CD14-positive monocyte (primary cell): ENCODE measurements around the gene PSMA6. TPM values are rescaled to one million over a fixed set of nuclear protein-coding genes. Genes with fewer than 3 reads are reported as not detected.
"Not testable (repeated sequence)": the region's sequence is repeated elsewhere in the genome, so short reads cannot be mapped to it uniquely, and the experiment has no call there.

Source experiments
- DNase-seq, 3 donors: peaks; one replicate each; pipeline ENCODE4 v3.0.0-alpha.2; 2011 to 2022
- H2AFZ ChIP-seq: 2 replicates; pipeline ENCODE4 v1.6.0; 2012; ENCODE audit warnings: mild to moderate bottlenecking, low read depth, low read length, inconsistent platforms; ENCODE audit not compliant: insufficient read depth, poor library complexity, severe bottlenecking
- H3K27ac ChIP-seq, 2 donors: 1 replicate in 1 of 2; 2 replicates in 1 of 2; pipeline ENCODE4 v1.5.1; 2012 to 2013; ENCODE audit warnings: low read length in 2 of 2, control low read depth in 1 of 2, inconsistent platforms in 1 of 2, low read depth in 1 of 2, mild to moderate bottlenecking in 1 of 2
- H3K27me3 ChIP-seq, 2 donors: one replicate each; pipeline versions ENCODE4 v1.6.0 to v1.6.1; 2011 to 2013; ENCODE audit warnings: low read length in 2 of 2; ENCODE audit not compliant: control insufficient read depth in 2 of 2, insufficient read depth in 2 of 2
- H3K36me3 ChIP-seq, 2 donors: replicated peaks in 1 of 2; 1 replicate in 1 of 2; 2 replicates in 1 of 2; pipeline versions ENCODE4 v1.5.1 to v1.6.1; 2012 to 2013; ENCODE audit warnings: low read length in 2 of 2, control low read depth in 1 of 2, inconsistent platforms in 1 of 2, mild to moderate bottlenecking in 1 of 2; ENCODE audit not compliant: insufficient read depth in 2 of 2, control insufficient read depth in 1 of 2
- H3K4me1 ChIP-seq, 2 donors: 1 replicate in 1 of 2; 2 replicates in 1 of 2; pipeline versions ENCODE4 v1.5.1 to v1.6.1; 2012 to 2013; ENCODE audit warnings: low read length in 2 of 2, control low read depth in 1 of 2, inconsistent platforms in 1 of 2, mild to moderate bottlenecking in 1 of 2, moderate library complexity in 1 of 2; ENCODE audit not compliant: insufficient read depth in 2 of 2, control insufficient read depth in 1 of 2
- H3K4me2 ChIP-seq: replicated peaks from 2 replicates; pipeline ENCODE3; 2012; ENCODE audit warnings: low read length, moderate library complexity, mild to moderate bottlenecking; ENCODE audit not compliant: poor library complexity, severe bottlenecking; ENCODE audit errors: extremely low read depth
- H3K4me3 ChIP-seq, 3 experiments: fragments of 200-600 bp in 1 of 3; sonication (generic) in 1 of 3; replicated peaks in 1 of 3; 1 replicate in 2 of 3; 2 replicates in 1 of 3; pipeline ENCODE4 v1.5.1; 2011 to 2013; ENCODE audit warnings: low read length in 3 of 3, mild to moderate bottlenecking in 3 of 3, control low read depth in 2 of 3, low read depth in 2 of 3, inconsistent platforms in 1 of 3, moderate library complexity in 1 of 3
- H3K79me2 ChIP-seq: 2 replicates; pipeline ENCODE4 v1.6.0; 2012; ENCODE audit warnings: mild to moderate bottlenecking, control low read depth, inconsistent platforms, low read length, moderate library complexity; ENCODE audit not compliant: insufficient read depth
- H3K9ac ChIP-seq: 2 replicates; pipeline ENCODE4 v1.6.0; 2017; ENCODE audit warnings: low read length, mild to moderate bottlenecking; ENCODE audit not compliant: insufficient read depth, poor library complexity, severe bottlenecking
- H3K9me3 ChIP-seq, 2 donors: replicated peaks in 1 of 2; 1 replicate in 1 of 2; 2 replicates in 1 of 2; pipeline versions ENCODE4 v1.5.1 to v1.6.1; 2012 to 2013; ENCODE audit warnings: low read length in 2 of 2, control low read depth in 1 of 2; ENCODE audit not compliant: control insufficient read depth in 1 of 2, insufficient read depth in 1 of 2
- H4K20me1 ChIP-seq: 2 replicates; pipeline ENCODE4 v1.6.0; 2012; ENCODE audit warnings: mild to moderate bottlenecking, low read length, control low read depth, moderate library complexity; ENCODE audit not compliant: insufficient read depth
- H3K27ac Mint-ChIP-seq, 7 donors: one replicate each; pipeline ENCODE4 v1.8.0; 2020; ENCODE audit warnings: mild to moderate bottlenecking in 7 of 7, mixed read lengths in 7 of 7, moderate library complexity in 6 of 7, inconsistent platforms in 2 of 7
- H3K27me3 Mint-ChIP-seq, 3 donors: one replicate each; pipeline ENCODE4 v1.8.0; 2021 to 2022; ENCODE audit warnings: low read depth in 3 of 3, mild to moderate bottlenecking in 3 of 3, mixed read lengths in 3 of 3, moderate library complexity in 3 of 3, inconsistent platforms in 1 of 3
- H3K36me3 Mint-ChIP-seq, 2 donors: one replicate each; pipeline ENCODE4 v1.8.0; 2020; ENCODE audit warnings: mixed read lengths in 2 of 2, inconsistent platforms in 1 of 2, mild to moderate bottlenecking in 1 of 2
- H3K4me1 Mint-ChIP-seq: one replicate; pipeline ENCODE4 v1.8.0; 2020; ENCODE audit warnings: mild to moderate bottlenecking, mixed read lengths
- H3K4me3 Mint-ChIP-seq, 2 donors: one replicate each; pipeline ENCODE4 v1.8.0; 2020; ENCODE audit warnings: mild to moderate bottlenecking in 2 of 2, mixed read lengths in 2 of 2, moderate library complexity in 1 of 2
- H3K9me3 Mint-ChIP-seq, 7 donors: one replicate each; pipeline ENCODE4 v1.8.0; 2020 to 2022; ENCODE audit warnings: mixed read lengths in 7 of 7, mild to moderate bottlenecking in 6 of 7, moderate library complexity in 6 of 7, inconsistent platforms in 2 of 7
- CTCF ChIP-seq: fragments of 200-600 bp; IDR thresholded peaks from one replicate; pipeline ENCODE4 v1.8.0; 2022; ENCODE audit warnings: antibody characterized with exemption, mild to moderate bottlenecking
- WGBS: methylation state at CpG from one replicate; pipeline ENCODE4 v1.1.5; 2013; ENCODE audit warnings: missing lambda C conversion rate; ENCODE audit not compliant: insufficient coverage; 5-methylcytosine and 5-hydroxymethylcytosine counted together
- intact Hi-C, 2 donors: fragments of 100-400 bp; cut with micrococcal nuclease; formaldehyde crosslinking; loops; one replicate each; pipeline versions ENCODE4 v1.15.0 to v1.15.1; 2023
- polyA plus RNA-seq, 3 donors: library from polyadenylated mRNA; depleted of rRNA in 1 of 3; unstranded in 2 of 3; stranded (reverse) in 1 of 3; fragments of 300-500 nt in 2 of 3; fragments of >200 nt in 1 of 3; fragmentation: Illumina TruSeq in 2 of 3; gene quantifications; 1 replicate in 2 of 3; 2 replicates in 1 of 3; pipeline ENCODE4 v1.2.3, GENCODE V29; 2012 to 2021

PSMA6 gene
- polyA plus RNA-seq, 3 donors, result 144 to 572 (median 480) TPM

- Histone ChIP-seq H3K9ac (no peak overlapping the region), H3K4me2 (no peak overlapping the region), H4K20me1 (no peaks in the 10 kb centered on the region), H3K27me3 (no peaks in the 10 kb centered on the region), H3K4me1 (peaks cover 33 to 38% of the 10 kb centered on the region in 2 donors), H2AFZ (no peak overlapping the region), H3K27ac (no peak overlapping the region), H3K9me3 (no peaks in the 10 kb centered on the region), H3K4me3 (no peak overlapping the region), H3K79me2 (no peaks in the 10 kb centered on the region), H3K36me3 (no peaks in the 10 kb centered on the region)
- Mint-ChIP-seq H3K4me1 (peaks cover 43% of the 10 kb centered on the region), H3K4me3 (no peak overlapping the region), H3K27ac (no peak overlapping the region), H3K9me3 (peaks cover 0 to 3% (median 0%) of the 10 kb centered on the region in 7 donors), H3K36me3 (peaks cover 2 to 3% of the 10 kb centered on the region in 2 donors), H3K27me3 (peaks cover 0 to 3% (median 2%) of the 10 kb centered on the region in 3 donors)
- intact Hi-C loops, result loop anchor here in 1 of 2 donors (10.0 kb wide), 1 partner anchor 58 kb away; the partner anchor contains the start of gene NFKBIA
- TF ChIP-seq CTCF, result no peak
- 100% methylated on average over 3 of the region's 11 CpGs for WGBS
- DNase-seq, result no peak
Observed at GRCh38 chr14:35346738-35347322, 54.6 kb downstream of the PSMA6 start.

GRCh38 chr14:35347323-35348043 lies 55.3 kb downstream of the PSMA6 start:
- H3K36me3 Mint-ChIP-seq, result peaks cover 0 to 2% of the 10 kb centered on the region in 2 donors
- WGBS, result 68% methylated on average over 4 of the region's 13 CpGs
- H3K27ac Mint-ChIP-seq, result peak overlapping the region in 1 of 7 donors; percentile 30
- H3K27me3 Mint-ChIP-seq, result peaks cover 0 to 3% (median 2%) of the 10 kb centered on the region in 3 donors
- intact Hi-C loops, result loop anchor here in 1 of 2 donors (10.0 kb wide), 1 partner anchor 57 kb away; the partner anchor contains the start of gene NFKBIA
- Histone ChIP-seq H2AFZ (no peak overlapping the region), H4K20me1 (no peaks in the 10 kb centered on the region), H3K27ac (no peak overlapping the region), H3K9me3 (no peaks in the 10 kb centered on the region), H3K4me2 (no peak overlapping the region), H3K27me3 (no peaks in the 10 kb centered on the region), H3K36me3 (no peaks in the 10 kb centered on the region), H3K9ac (no peak overlapping the region), H3K4me1 (peaks cover 33 to 38% of the 10 kb centered on the region in 2 donors), H3K79me2 (no peaks in the 10 kb centered on the region), H3K4me3 (no peak overlapping the region)
- DNase-seq, result no peak
- peaks cover 43% of the 10 kb centered on the region for H3K4me1 Mint-ChIP-seq
- peaks cover 0 to 3% (median 0%) of the 10 kb centered on the region in 7 donors for H3K9me3 Mint-ChIP-seq
- TF ChIP-seq CTCF, result no peak
- H3K4me3 Mint-ChIP-seq, result no peak overlapping the region

GRCh38 chr14:35348044-35348380 lies 55.8 kb downstream of the PSMA6 start:
- not testable (repeated sequence) for DNase-seq, H3K4me3 ChIP-seq, H4K20me1 ChIP-seq, H3K79me2 ChIP-seq, H3K36me3 Mint-ChIP-seq, H3K27me3 Mint-ChIP-seq, H3K4me2 ChIP-seq, H3K27ac ChIP-seq, H3K36me3 ChIP-seq, H2AFZ ChIP-seq, H3K9me3 Mint-ChIP-seq, H3K9me3 ChIP-seq, H3K27ac Mint-ChIP-seq, H3K9ac ChIP-seq, H3K27me3 ChIP-seq, H3K4me3 Mint-ChIP-seq
- peaks cover 36 to 39% of the 10 kb centered on the region in 2 donors for H3K4me1 ChIP-seq
- 100% methylated on average over 4 of the region's 6 CpGs for WGBS
- intact Hi-C loops, result loop anchor here in 1 of 2 donors (10.0 kb wide), 1 partner anchor 57 kb away; the partner anchor contains the start of gene NFKBIA
- H3K4me1 Mint-ChIP-seq, result peaks cover 45% of the 10 kb centered on the region
